ENCODE data around the gene POMT1. TPM values are rescaled to one million over a fixed set of nuclear protein-coding genes. Genes with fewer than 3 reads are reported as not detected.

Gene POMT1
- total RNA-seq, 4 donors from 2014 or later, result 18.7 to 23.5 (median 19.7) TPM

- DNase-seq (ENCODE audit: low spot score) (peak; percentile 34), ATAC-seq (ENCODE audit: low FRiP score) (peak; percentile 91)
- no peak for TF ChIP-seq CTCF (IDR thresholded peaks at IDR 0.05)
These were observed 28.5 kb downstream of the POMT1 start, which contains the start of gene UCK1 for GRCh38 chr9:131530920-131531832. Gene UCK1 (minus strand): TSS chr9:131531263. CDS start chr9:131531174, 89 bp downstream.

GRCh38 chr9:131534721-131535237 is 32.1 kb downstream of the POMT1 start:
- no peak for DNase-seq (ENCODE audit: low spot score)
- ATAC-seq (ENCODE audit: low FRiP score), result no peak

GRCh38 chr9:131537946-131538345 is 35.2 kb downstream of the POMT1 start:
- DNase-seq (ENCODE audit: low spot score) (no peak), ATAC-seq (ENCODE audit: low FRiP score) (no peak)
- no peak for TF ChIP-seq CTCF (IDR thresholded peaks at IDR 0.05)

More at GRCh38 chr9:131534721-131535237, 32.1 kb downstream of the POMT1 start:
- no peak for TF ChIP-seq CTCF (IDR thresholded peaks at IDR 0.05)

GRCh38 chr9:131539223-131539923 is 36.7 kb downstream of the POMT1 start:
- ATAC-seq (ENCODE audit: low FRiP score) (no peak), DNase-seq (ENCODE audit: low spot score) (no peak)
- no peak for TF ChIP-seq CTCF (IDR thresholded peaks at IDR 0.05)

- ATAC-seq (ENCODE audit: low FRiP score) (no peak), DNase-seq (ENCODE audit: low spot score) (no peak)
- no peak for TF ChIP-seq CTCF (IDR thresholded peaks at IDR 0.05)
These were observed 40.4 kb downstream of the POMT1 start for GRCh38 chr9:131543141-131543540.

- DNase-seq (ENCODE audit: low spot score), result no peak
- ATAC-seq (ENCODE audit: low FRiP score), result peak; percentile 37
- TF ChIP-seq CTCF (IDR thresholded peaks at IDR 0.05), result no peak
These were observed 42.5 kb downstream of the POMT1 start, which contains the start of gene PRRT1B for GRCh38 chr9:131545003-131545785. Gene PRRT1B (plus strand): TSS chr9:131545523. CDS start chr9:131545616, 93 bp downstream.

All from omental fat pad (tissue), 4 donors.